PFSK-1 (cell line): ENCODE data around the gene ELMO2.

Experiments
- FOXP2 ChIP-seq: optimal IDR thresholded peaks from 2 replicates; pipeline ENCODE3; 2011; ENCODE audit warnings: borderline replicate concordance, control low read depth, inconsistent platforms; ENCODE audit not compliant: insufficient read depth; ENCODE audit errors: extremely low read length, extremely low read depth
- POLR2AphosphoS5 ChIP-seq: IDR thresholded peaks from 2 replicates; pipeline ENCODE4 v1.6.1; 2012; ENCODE audit warnings: low read depth, mild to moderate bottlenecking, control low read depth, low read length, moderate library complexity
- REST ChIP-seq, 2 experiments: IDR thresholded peaks; 2 replicates each; pipeline versions ENCODE4 v1.6.1 to v1.8.0; 2011 to 2012; ENCODE audit warnings: low read depth in 2 of 2, low read length in 2 of 2, control low read depth in 1 of 2, inconsistent platforms in 1 of 2, mild to moderate bottlenecking in 1 of 2, moderate library complexity in 1 of 2; ENCODE audit not compliant: insufficient read depth in 1 of 2
- SIN3A ChIP-seq: IDR thresholded peaks from 2 replicates; pipeline ENCODE4 v1.6.1; 2012; ENCODE audit warnings: mild to moderate bottlenecking, low read length, moderate library complexity, borderline replicate concordance; ENCODE audit not compliant: insufficient read depth
- TAF1 ChIP-seq: IDR thresholded peaks from 2 replicates; pipeline ENCODE4 v1.6.1; 2012; ENCODE audit warnings: low read length, control low read depth, borderline replicate concordance; ENCODE audit not compliant: insufficient read depth

ELMO2 gene

GRCh38 chr20:46349742-46350056 is 56.7 kb downstream of the ELMO2 start:
- TF ChIP-seq FOXP2 (no peak), SIN3A (no peak), REST (IDR thresholded peaks at IDR 0.05; ENCODE audit: insufficient read depth in 1 of 2, low read depth in 2 of 2, low read length in 2 of 2) (no peak), TAF1 (no peak), POLR2AphosphoS5 (no peak)

DNA sequence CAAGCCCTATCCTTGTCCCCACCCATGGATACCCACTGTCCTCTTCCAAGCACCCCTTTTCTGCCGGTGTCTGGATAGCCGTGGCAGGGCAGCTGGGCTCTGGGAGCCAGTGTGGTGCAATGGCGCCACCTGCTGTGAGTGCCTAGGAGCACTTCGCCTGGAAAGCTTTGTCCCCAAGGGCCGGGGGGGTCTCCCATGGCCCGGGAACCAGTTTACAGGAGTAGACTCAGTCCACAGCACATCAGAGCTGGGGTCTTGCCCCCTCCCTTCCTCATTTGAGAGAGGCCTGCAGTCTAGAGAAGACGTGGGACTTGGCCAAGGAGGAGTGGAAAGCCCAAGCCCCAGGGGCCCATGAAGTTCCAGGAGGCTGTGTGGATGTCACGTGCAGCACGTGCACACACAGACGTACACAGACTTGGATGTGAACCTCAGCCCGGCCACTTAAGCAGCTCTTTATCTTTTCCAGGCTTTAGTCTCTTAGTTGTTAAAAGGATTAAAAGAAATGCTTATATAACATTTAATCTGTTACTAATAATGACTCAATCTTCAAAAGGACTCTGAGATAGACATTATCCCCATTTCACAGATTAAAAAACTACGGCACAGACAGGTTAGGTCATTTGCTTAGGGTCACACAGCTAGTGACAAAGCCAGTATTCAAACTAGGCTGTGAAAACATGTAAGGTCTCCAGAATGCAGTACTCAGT is 57.2 kb downstream of the ELMO2 start:
- no peak for TF ChIP-seq FOXP2
- TF ChIP-seq REST (IDR thresholded peaks at IDR 0.05; ENCODE audit: insufficient read depth in 1 of 2, low read depth in 2 of 2, low read length in 2 of 2) = 0 out of 4 replicates have a peak, but pooled peaks of 1 of the 2 experiments have one; percentile 30
- TF ChIP-seq POLR2AphosphoS5 = no peak

- TF ChIP-seq FOXP2 (no peak), POLR2AphosphoS5 (no peak), TAF1 (no peak), SIN3A (no peak), REST (IDR thresholded peaks at IDR 0.05; ENCODE audit: insufficient read depth in 1 of 2, low read depth in 2 of 2, low read length in 2 of 2) (no peak)
These were observed 58.3 kb downstream of the ELMO2 start for GRCh38 chr20:46347841-46348803.

DNA sequence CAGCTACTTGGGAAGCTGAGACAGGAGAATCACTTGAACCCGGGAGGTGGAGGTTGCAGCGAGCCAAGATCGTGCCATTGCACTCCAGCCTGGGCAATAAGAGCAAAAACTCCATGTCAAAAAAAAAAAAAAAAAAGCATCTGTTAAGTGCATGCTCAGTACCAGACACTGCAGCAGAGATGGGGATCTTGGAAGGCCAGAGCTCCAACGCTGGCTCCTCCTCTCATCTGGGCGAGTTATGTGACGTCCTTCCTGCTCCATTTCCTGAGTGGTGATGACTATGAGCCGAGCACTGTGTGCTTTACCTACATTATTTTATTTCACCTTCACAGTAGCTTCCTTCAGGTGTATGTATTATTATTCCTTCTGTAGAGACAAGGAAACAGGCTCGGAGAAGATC is 59.6 kb downstream of the ELMO2 start:
- TF ChIP-seq POLR2AphosphoS5 (no peak), TAF1 (no peak), SIN3A (no peak), FOXP2 (no peak), REST (IDR thresholded peaks at IDR 0.05; ENCODE audit: insufficient read depth in 1 of 2, low read depth in 2 of 2, low read length in 2 of 2) (no peak)
